KOPT-K1 (cell line): ENCODE results near the gene CD226.
"Not testable (repeated sequence)": the region's sequence is repeated elsewhere in the genome, so short reads cannot be mapped to it uniquely, and the experiment has no call there.

ENCODE experiments used
- H3K27ac ChIP-seq: fragments of 200-600 bp; sonication (generic); 2 replicates; pipeline ENCODE4 v1.5.1; 2016; ENCODE audit warnings: antibody characterized with exemption, mild to moderate bottlenecking, low read depth, low read length; ENCODE audit not compliant: poor library complexity, severe bottlenecking
- H3K36me3 ChIP-seq: fragments of 200-600 bp; sonication (generic); 2 replicates; pipeline ENCODE4 v1.5.1; 2017; ENCODE audit warnings: antibody characterized with exemption, mild to moderate bottlenecking, low read length, moderate library complexity; ENCODE audit not compliant: insufficient read depth
- H3K9me3 ChIP-seq: fragments of 200-600 bp; sonication (generic); 2 replicates; pipeline ENCODE4 v1.5.1; 2017; ENCODE audit warnings: antibody characterized with exemption, low read length, mild to moderate bottlenecking; ENCODE audit not compliant: insufficient read depth, poor library complexity, severe bottlenecking

CD226 gene

GRCh38 chr18:69840001-69840400, 107.7 kb downstream of the CD226 start:
- Histone ChIP-seq H3K27ac (no peak overlapping the region), H3K36me3 (no peaks in the 10 kb centered on the region), H3K9me3 (no peaks in the 10 kb centered on the region)

GRCh38 chr18:69839497-69839896, 108.2 kb downstream of the CD226 start:
- H3K27ac ChIP-seq = no peak overlapping the region
- H3K9me3 ChIP-seq = no peaks in the 10 kb centered on the region
- no peaks in the 10 kb centered on the region for H3K36me3 ChIP-seq

GRCh38 chr18:69838620-69839411, 108.9 kb downstream of the CD226 start:
- Histone ChIP-seq H3K27ac (no peak overlapping the region), H3K9me3 (no peaks in the 10 kb centered on the region), H3K36me3 (no peaks in the 10 kb centered on the region)

GRCh38 chr18:69838003-69838402, 109.7 kb downstream of the CD226 start:
- H3K27ac ChIP-seq = no peak overlapping the region
- H3K9me3 ChIP-seq = peaks cover 3% of the 10 kb centered on the region
- no peaks in the 10 kb centered on the region for H3K36me3 ChIP-seq

GRCh38 chr18:69834980-69835379, 112.7 kb downstream of the CD226 start:
- H3K36me3 ChIP-seq, H3K27ac ChIP-seq: not testable (repeated sequence)
- peaks cover 24% of the 10 kb centered on the region for H3K9me3 ChIP-seq

GRCh38 chr18:69830189-69830588, 117.5 kb downstream of the CD226 start:
- peaks cover 24% of the 10 kb centered on the region for H3K9me3 ChIP-seq
- H3K36me3 ChIP-seq = no peaks in the 10 kb centered on the region
- H3K27ac ChIP-seq = peak overlapping the region; percentile 48

- no peaks in the 10 kb centered on the region for H3K36me3 ChIP-seq
These were observed 127.1 kb downstream of the CD226 start for GRCh38 chr18:69820538-69820937.

GRCh38 chr18:69819460-69819859, 128.2 kb downstream of the CD226 start:
- no peak overlapping the region for H3K27ac ChIP-seq
- peaks cover 6% of the 10 kb centered on the region for H3K9me3 ChIP-seq
- H3K36me3 ChIP-seq = no peaks in the 10 kb centered on the region

More at GRCh38 chr18:69820538-69820937, 127.1 kb downstream of the CD226 start:
- Histone ChIP-seq H3K27ac (no peak overlapping the region), H3K9me3 (peaks cover 6% of the 10 kb centered on the region)

GRCh38 chr18:69817335-69817940, 130.2 kb downstream of the CD226 start:
- no peaks in the 10 kb centered on the region for H3K36me3 ChIP-seq
- peaks cover 6% of the 10 kb centered on the region for H3K9me3 ChIP-seq
- no peak overlapping the region for H3K27ac ChIP-seq

- Histone ChIP-seq H3K9me3 (no peaks in the 10 kb centered on the region), H3K36me3 (no peaks in the 10 kb centered on the region), H3K27ac (no peak overlapping the region)
These were observed 132.8 kb downstream of the CD226 start for GRCh38 chr18:69814861-69815385.

- no peaks in the 10 kb centered on the region for H3K9me3 ChIP-seq
- H3K36me3 ChIP-seq = no peaks in the 10 kb centered on the region
- H3K27ac ChIP-seq = no peak overlapping the region
These were observed 134.1 kb downstream of the CD226 start for GRCh38 chr18:69813559-69813958.

GRCh38 chr18:69808399-69808798, 139.3 kb downstream of the CD226 start:
- Histone ChIP-seq H3K36me3 (no peaks in the 10 kb centered on the region), H3K27ac (no peak overlapping the region), H3K9me3 (no peaks in the 10 kb centered on the region)

- Histone ChIP-seq H3K36me3 (no peaks in the 10 kb centered on the region), H3K27ac (no peak overlapping the region), H3K9me3 (no peaks in the 10 kb centered on the region)
These were observed 142.7 kb downstream of the CD226 start for GRCh38 chr18:69804776-69805501.
